WERI-Rb-1 (cell line): Measurements from ENCODE around the gene DNAJB1.
A peak's percentile ranks its signal among the peaks of the same experiment; 100 is the strongest.

ENCODE experiments used
- DNase-seq: peaks from one replicate; pipeline ENCODE4 v3.0.0-alpha.2; 2020
- H3K27ac ChIP-seq: fragments of 250-450 bp; sonication (Bioruptor Pico); 2 replicates; pipeline ENCODE4 v1.5.1; 2020; ENCODE audit warnings: mild to moderate bottlenecking, moderate library complexity
- H3K27me3 ChIP-seq: fragments of 250-450 bp; sonication (Bioruptor Pico); 2 replicates; pipeline ENCODE4 v1.5.1; 2021; ENCODE audit warnings: mild to moderate bottlenecking, low read depth, moderate library complexity; ENCODE audit not compliant: insufficient read depth, severe bottlenecking
- H3K36me3 ChIP-seq: fragments of 250-450 bp; sonication (Bioruptor Pico); 2 replicates; pipeline ENCODE4 v1.5.1; 2020; ENCODE audit warnings: mild to moderate bottlenecking, moderate library complexity
- H3K4me3 ChIP-seq: 2 replicates; pipeline ENCODE4 v1.5.1; 2011; ENCODE audit warnings: low read depth, mild to moderate bottlenecking, control low read depth, low read length
- H3K9me3 ChIP-seq: fragments of 250-450 bp; sonication (Bioruptor Pico); 2 replicates; pipeline ENCODE4 v1.5.1; 2021; ENCODE audit warnings: mild to moderate bottlenecking, moderate library complexity; ENCODE audit not compliant: severe bottlenecking
- TF ChIP-seq, protein P1 (sequence below): IDR thresholded peaks from 2 replicates; pipeline ENCODE4 v1.5.1; 2011; ENCODE audit warnings: low read depth, mild to moderate bottlenecking, control low read depth, inconsistent platforms, low read length

The DNAJB1 gene

DNA sequence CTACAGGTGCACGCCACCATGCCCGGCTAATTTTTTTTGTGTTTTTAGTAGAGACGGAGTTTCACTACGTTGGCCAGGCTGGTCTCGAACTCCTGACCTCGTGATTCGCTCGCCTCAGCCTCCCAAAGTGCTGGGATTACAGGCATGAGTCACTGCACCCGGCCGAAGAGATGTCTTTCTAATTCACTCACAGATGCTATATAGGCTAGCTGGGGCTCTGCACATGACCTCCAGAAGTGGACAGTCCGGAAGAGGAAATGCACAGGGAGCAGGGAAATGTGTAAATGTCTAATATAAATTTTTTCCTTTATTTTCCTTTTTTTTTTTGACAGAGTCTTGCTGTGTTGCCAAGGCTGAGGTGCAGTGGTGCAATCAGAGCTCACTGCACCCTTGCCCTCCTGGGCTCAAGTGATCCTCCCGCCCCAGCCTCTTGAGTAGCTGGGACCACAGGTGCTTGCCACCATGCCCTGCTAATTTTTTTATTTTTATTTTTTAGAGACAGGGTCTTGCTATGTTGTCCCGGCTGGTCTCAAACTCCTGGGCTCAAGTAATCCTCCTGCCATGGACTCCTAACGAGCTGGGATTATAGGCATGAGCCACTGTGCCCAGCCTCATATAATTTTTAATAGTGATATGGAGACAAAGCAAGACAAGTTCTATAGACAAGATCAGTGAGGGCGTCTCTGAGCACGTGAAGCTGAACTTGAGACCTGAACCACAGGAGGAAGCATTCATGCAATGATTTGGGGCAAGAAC, 30.6 kb downstream of the DNAJB1 start:
- Histone ChIP-seq H3K36me3 (peaks cover 19% of the 10 kb centered on the region), H3K27ac (no peak overlapping the region), H3K4me3 (no peak overlapping the region), H3K27me3 (no peaks in the 10 kb centered on the region), H3K9me3 (no peaks in the 10 kb centered on the region)
- no peak for DNase-seq
- TF ChIP-seq, protein P1, sequence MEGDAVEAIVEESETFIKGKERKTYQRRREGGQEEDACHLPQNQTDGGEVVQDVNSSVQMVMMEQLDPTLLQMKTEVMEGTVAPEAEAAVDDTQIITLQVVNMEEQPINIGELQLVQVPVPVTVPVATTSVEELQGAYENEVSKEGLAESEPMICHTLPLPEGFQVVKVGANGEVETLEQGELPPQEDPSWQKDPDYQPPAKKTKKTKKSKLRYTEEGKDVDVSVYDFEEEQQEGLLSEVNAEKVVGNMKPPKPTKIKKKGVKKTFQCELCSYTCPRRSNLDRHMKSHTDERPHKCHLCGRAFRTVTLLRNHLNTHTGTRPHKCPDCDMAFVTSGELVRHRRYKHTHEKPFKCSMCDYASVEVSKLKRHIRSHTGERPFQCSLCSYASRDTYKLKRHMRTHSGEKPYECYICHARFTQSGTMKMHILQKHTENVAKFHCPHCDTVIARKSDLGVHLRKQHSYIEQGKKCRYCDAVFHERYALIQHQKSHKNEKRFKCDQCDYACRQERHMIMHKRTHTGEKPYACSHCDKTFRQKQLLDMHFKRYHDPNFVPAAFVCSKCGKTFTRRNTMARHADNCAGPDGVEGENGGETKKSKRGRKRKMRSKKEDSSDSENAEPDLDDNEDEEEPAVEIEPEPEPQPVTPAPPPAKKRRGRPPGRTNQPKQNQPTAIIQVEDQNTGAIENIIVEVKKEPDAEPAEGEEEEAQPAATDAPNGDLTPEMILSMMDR = no peak

DNA sequence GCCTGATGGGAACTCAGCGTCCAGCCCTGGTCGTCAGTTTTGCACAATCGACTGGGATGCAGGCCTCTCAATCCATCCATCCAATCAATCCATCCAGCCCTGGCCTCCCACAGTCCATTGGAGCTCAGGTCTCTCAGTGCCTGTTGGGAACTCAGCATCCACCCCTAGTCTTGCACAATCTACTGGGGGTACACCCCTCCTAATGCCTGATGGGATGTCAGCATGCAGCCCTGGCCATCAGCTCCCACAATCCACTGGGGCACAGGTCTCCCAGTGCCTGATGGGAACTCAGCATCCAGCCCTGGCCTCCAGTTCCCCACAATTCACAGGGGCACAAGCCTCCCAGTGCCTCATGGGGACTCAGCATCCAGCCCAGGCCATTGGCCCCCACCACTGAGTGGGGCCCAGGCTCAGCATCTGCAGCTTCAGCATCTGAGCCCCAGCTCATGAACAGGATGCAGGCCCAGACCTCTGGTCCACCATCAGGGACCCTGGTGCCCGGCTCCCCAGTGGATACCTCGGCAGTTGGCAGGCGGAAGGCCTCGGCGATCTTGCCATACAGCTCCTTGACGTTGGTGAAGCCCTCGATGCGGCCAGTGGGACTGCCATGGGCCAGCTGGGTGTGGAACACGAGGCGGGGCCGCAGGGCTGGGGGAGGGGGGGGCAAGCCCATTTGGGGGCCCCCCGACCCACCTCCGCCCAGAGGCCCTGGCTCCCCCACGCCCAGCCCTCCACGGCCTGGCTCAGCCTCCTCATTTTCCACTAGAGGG, 35.8 kb downstream of the DNAJB1 start:
- DNase-seq = no peak
- TF ChIP-seq, protein P1 = no peak

DNA sequence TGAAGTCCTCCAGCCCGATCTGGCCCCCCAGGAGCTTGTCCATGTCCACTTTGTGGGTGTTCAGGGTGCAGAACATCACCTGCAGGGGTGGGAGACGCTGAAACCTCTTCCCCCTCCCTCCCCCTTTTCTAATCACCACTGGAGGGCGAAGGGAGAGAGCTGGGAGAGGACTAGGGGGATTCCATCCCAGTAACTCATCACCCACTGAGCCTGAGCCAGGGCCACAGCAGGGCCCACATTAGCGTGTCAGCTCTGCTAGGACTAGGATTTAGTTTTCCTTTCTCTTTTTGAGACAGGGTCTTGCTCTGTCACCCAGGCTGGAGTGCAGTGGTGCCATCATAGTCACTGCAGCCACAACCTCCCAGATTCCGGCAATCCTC, 37.5 kb downstream of the DNAJB1 start:
- TF ChIP-seq, protein P1 = no peak
- H3K27ac ChIP-seq = no peak overlapping the region
- H3K27me3 ChIP-seq = no peaks in the 10 kb centered on the region
- peaks cover 35% of the 10 kb centered on the region for H3K36me3 ChIP-seq
- no peaks in the 10 kb centered on the region for H3K9me3 ChIP-seq
- no peak overlapping the region for H3K4me3 ChIP-seq
- no peak for DNase-seq

More for the DNA sequence above, 35.8 kb downstream of the DNAJB1 start:
- Histone ChIP-seq H3K9me3 (no peaks in the 10 kb centered on the region), H3K36me3 (peaks cover 39% of the 10 kb centered on the region), H3K27ac (no peak overlapping the region), H3K4me3 (no peak overlapping the region), H3K27me3 (no peaks in the 10 kb centered on the region)

DNA sequence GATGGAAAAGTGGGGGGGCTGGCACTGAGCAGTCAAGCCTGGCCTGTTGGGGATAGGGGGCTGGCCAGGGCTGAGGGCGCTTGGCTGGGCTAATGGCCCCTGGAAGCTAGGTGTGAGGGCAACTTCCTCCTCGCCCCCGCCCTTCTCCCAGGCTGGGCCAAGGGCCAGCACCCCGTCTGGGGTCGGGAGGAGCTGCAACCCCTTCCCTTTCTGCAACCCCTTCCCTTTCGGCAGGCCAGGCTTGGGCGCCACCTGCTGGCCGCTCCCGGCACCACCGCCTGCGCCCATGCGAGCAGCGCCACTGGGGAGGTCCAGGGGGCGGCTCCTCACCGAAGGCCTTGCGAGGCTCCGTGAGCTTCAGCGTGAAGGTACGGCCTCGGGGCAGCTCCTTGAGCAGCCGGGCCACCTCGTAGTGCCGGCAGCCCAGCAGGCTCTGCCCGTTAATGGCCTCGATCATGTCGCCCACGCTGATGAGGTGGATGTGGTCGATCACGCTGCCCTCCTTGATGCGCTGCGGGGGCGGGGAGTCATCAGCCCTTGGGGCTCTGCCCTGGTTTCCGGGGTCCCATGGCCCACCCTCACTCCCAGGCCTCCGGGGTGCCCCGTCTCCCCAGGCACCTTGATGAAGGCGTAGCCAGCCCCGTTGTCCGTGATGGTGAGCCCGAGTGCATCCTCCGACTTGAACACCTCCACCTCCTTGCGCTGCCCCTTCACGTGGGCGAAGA, 38.1 kb downstream of the DNAJB1 start:
- H3K4me3 ChIP-seq = no peak overlapping the region
- TF ChIP-seq, protein P1 = peak; percentile 96
- H3K36me3 ChIP-seq = peaks cover 35% of the 10 kb centered on the region
- H3K27ac ChIP-seq = no peak overlapping the region; the same call in 1 of the 2 replicates
- H3K27me3 ChIP-seq = no peaks in the 10 kb centered on the region
- H3K9me3 ChIP-seq = no peaks in the 10 kb centered on the region
- peak; percentile 67 for DNase-seq

DNA sequence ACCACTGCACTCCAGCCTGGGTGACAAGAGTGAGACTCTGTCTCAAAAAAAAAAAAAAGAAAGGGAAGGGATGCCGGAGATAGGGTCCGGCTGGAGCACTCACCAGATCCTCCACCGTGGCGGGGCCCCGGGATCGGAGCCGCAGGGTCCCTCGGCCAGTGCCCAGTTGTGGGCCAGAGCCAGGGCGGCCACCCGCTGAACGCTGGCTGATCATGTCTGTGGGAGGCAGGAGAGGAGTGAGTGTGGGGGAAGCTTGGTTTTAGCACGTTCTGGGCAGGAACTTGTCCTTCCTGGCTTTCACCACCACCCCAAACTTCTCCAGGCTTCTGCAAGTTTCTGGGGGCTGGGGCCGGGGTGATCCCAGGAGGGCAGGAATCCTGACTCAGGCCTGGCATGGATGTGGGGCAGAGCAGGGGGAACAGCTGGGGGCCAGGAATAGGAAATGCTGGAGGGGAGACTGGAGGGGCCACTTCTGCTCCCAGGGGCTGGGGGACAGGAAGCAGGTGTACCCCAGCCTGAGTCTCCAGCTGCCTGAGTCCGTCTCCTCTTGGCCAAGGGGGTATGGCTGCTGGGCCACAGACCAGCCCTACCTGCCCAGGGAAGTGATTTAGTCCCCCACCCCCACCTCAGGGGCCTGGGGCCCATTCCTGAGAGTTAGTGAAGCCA, 38.8 kb downstream of the DNAJB1 start:
- H3K27ac ChIP-seq = no peak overlapping the region; the same call in 1 of the 2 replicates
- H3K36me3 ChIP-seq = peaks cover 32% of the 10 kb centered on the region
- no peaks in the 10 kb centered on the region for H3K9me3 ChIP-seq
- no peaks in the 10 kb centered on the region for H3K27me3 ChIP-seq
- no peak for DNase-seq
- no peak overlapping the region for H3K4me3 ChIP-seq
- TF ChIP-seq, protein P1 = no peak
